GM19438 (cell line): ENCODE results near the gene GRID1.
"Not testable (repeated sequence)": the region's sequence is repeated elsewhere in the genome, so short reads cannot be mapped to it uniquely, and the experiment has no call there.

ENCODE experiments used
- ATAC-seq: cut with Tn5 transposase; IDR thresholded peaks from one replicate; pipeline ENCODE4 v1.9.1; 2021; ENCODE audit warnings: low read depth; ENCODE audit not compliant: unreplicated experiment

Gene GRID1

DNA sequence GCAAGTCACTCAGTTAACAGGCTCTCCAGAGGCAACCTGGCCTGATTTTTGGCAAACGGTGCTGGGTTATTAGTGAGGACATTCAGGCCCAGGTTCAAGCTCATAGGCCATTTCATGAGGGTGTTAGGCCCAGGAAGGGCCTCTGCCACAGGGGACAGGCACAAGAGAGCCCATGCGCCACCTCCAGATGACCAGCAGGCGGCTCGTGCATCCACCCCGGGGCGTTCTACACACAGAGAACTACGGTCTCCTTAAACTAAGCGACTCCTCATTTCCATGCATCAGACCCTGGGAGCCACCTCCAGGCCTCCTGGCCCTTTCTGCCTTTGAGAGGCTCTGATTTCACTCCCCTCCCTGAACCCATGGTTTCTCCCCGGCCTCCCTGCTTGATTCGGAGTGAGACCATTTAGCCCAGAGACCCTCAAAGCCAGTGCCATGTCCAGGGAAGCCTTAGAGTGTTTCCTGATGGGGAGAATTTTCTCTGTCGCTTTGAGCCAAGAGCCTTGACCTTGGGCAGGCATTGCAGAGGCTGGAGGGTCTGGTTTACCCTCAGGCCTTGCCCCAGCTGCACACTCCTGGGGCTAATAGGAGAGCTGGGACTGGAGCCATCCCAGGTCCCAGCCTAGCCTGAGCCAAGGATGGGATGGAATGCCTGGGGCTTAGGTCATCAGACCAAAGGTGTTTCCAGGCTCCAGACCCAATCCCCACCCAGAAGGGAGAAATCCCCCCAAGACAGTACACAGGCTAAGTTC lies 188.0 kb downstream of the GRID1 start:
- no peak for ATAC-seq

DNA sequence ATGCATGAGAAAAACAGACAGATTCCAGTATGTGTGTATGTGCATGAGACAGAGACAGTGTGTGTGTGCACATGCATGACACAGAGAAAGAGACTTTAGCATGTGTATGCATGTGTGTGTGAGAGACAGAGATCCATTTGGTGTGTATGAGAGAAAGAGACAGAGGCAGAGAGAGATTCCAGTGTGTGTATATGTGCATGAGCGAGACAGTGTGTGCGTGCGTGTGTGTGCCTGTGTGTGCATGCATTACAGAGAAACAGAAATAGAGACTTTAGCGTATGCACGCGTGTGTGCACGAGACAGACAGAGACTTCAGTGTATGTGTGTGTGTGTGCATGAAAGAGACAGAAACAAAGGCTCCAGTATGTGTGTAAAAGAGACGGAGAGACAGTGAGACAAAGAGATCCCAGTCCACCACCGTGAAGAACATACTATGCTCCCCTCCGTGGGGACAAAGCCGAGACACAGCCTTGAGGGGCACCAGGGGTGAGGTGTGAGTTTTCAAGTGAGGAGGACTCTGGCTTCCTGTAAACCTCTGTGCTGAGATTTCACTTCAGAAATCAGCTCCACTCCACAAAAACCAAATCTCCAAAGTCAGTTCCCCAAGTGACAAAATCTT lies 188.9 kb downstream of the GRID1 start:
- ATAC-seq, result no peak

DNA sequence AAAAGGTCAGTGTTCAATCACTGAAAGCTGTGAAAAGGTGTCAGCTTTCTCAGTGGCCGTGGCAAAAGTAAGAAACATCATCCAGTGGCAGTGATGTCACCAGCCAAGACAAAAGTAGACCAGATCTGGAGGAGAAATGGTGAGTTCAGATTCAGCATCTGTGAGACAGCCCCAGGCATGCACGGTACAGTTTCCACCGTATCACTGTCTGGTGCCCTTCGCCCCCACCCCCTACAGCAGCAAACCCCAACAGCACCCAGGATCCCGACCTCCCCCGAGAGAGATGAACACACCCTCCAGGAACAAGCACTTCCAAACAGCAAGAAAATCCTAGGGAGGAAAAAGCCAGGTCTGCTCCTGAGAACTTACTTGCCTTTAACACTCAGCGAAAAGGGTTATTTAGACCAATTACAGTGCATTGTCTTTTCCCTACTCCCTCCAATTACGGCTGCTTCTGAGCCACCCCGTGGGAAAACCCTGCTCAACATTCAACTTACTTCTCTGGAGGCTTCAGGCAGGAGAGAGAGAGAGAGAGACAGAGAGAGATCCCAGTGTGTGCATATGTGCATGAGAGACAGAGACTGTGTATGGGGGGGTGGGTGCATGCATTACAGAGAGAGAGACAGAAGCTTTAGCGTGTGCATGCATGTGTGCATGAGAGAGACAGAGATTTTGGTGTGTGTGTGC lies 189.6 kb downstream of the GRID1 start:
- ATAC-seq, result no peak

DNA sequence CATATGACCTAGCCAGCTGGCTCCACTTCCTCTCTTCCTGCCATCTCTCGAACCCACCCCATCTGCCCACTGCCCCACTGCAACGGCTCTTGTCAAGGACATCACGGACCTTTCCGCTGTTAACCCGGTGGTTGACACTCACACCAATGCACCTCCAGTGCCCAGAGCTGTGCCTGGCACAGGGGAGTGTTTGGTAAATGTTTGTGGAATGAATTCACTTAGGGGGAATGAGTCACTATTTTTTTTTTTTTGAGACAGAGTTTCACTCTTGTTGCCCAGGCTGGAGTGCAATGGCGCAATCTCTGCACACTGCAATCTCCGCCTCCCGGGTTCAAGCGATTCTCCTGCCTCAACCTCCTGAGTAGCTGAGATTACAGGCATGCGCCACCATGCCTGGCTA lies 191.1 kb downstream of the GRID1 start:
- ATAC-seq, result not testable (repeated sequence)

DNA sequence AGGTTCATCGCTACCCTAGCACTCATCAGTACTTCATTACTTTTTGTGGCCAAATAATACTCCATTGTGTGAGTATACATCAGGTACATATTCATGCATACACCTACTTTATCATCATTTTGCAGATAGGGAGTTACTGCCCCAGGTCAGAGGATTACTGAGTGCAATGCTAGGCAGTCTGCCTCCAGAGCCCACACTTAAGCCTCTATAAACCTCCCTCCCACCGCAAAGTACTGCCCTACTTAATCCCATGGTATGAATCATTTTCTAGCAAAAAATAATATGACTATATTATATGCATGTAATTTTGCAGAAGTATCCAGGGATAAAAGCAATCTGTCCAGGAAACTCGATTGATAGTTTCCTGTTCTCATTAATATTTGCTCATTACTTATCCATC lies 194.3 kb downstream of the GRID1 start:
- no peak for ATAC-seq

DNA sequence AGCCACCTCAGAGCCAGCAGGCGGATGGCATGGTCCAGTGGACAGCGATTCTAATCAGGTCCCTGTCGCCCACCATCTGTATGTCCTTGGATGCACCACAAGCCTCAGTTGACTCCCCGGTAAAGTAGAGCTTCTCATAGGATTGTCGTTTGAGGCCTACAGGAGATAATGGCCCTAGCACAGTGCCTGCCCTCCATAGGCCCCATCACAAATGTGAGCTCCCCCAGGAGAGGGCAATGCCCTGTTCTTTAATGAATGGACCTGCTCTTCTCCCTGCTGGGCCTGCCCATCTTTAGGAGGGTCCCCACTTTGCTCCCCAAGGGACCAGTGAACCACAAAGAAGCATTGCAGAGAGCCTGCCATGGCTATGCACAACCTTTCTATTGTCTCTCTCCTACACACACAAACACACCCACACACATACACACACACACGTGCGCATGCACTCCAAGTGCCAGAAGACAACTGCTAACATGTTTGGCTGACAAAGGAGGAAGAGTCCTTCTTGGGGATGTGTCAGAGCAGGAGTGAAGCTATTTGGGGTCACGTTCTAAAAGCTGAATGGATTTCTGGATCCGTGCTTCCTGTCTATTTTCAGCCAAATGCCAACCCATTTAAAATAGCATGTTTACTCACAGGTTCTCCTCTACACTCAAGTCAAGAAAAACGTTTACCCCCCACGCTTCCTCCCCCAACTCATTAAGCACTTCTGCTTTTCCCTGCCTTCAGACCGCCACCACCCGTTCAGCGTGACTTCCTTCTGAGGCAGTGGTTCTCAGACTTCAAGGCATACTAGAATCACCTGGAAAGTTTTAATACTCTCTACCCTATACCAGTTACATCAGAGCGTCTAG lies 196.1 kb downstream of the GRID1 start:
- no peak for ATAC-seq

DNA sequence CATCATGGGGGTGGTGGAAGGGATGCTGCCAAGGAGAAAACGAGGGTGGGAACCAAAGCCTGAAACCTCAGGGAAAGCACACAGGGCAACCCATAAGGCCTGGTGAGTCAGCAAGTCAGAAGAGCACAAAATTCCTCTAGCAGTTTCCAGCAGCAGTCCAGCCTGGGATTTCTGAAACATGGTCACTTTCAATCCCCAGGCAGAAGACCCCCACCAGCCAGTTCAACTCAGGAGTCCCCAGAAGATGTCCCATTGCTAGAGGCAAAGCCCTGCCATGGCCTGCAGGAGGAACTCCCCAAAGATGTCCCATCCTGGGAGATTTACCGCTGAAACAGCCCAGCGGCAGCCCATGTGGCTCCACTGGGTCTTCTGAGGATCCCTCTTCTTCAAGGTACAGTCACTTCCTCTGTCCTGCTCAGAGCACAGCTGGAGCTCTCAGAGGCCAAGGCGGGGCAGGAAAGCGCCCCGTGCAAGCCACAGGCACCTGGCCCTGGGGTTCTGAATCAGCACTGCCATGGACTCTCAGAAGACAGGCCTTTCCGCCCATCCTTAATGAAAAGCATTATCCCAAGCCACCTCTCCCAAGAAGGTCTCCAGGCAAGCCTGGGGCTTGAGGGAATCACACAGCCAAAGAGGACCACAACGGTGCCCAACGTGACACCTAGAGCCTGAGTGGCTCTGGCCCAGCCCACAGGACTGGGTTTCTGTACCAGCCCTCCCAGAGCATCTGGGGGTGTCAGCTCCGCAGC lies 196.9 kb downstream of the GRID1 start:
- ATAC-seq, result no peak

DNA sequence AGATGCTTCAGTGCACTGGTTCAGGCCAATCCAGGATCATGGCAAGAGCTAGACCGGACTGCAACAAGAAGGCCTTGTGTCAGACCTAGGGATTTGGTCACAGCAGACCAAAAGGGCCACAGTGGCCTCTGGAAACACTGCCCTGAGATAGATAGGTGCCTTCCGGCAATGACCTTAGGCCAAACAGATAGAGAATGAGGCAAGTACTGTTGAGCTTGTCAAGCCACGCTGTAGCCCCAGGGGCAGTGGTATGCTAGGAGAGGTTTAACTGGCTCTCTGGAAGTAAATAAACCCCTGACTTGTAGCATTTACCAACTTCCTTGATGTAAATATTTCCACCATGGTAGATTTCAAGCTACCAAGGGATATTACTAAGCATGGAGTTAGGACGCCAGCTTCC lies 197.5 kb downstream of the GRID1 start:
- ATAC-seq, result no peak

DNA sequence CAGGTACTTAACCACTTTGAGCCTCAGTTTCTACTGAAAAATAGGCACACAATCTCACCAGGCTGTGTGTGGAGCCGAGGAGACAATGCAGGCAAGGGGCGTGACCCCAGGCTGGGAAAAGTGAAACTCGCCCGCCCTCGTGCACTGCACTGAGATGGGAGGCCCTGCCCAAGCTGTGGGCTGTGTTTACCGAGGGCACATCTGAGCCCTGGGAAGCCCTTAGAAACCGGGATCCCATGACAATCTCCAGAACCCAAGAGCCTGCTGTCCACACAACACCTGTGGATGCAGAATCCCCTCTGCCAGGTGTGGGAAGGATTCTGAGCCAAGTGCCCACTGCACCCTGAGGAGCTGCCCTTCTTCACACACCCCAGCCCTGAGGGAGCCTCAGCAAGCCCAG lies 198.3 kb downstream of the GRID1 start:
- ATAC-seq, result no peak

DNA sequence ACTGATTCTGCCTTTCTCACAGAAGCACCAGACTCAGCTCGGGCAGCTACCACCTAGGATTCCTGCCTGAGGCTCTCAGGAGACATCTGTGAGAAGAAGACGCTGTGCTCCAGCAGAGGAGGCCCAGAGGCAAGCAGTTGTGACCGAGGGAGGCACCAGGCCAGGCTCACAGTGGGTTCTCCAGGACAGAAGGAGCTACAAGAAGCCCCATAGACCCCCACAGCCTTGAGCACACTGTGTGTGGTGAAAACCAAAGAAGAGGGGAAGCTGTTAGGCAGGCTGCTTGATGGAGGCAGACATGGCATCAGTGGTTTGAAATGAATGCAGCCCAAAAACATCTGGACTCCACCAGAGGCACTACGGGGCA lies 198.8 kb downstream of the GRID1 start:
- no peak for ATAC-seq

DNA sequence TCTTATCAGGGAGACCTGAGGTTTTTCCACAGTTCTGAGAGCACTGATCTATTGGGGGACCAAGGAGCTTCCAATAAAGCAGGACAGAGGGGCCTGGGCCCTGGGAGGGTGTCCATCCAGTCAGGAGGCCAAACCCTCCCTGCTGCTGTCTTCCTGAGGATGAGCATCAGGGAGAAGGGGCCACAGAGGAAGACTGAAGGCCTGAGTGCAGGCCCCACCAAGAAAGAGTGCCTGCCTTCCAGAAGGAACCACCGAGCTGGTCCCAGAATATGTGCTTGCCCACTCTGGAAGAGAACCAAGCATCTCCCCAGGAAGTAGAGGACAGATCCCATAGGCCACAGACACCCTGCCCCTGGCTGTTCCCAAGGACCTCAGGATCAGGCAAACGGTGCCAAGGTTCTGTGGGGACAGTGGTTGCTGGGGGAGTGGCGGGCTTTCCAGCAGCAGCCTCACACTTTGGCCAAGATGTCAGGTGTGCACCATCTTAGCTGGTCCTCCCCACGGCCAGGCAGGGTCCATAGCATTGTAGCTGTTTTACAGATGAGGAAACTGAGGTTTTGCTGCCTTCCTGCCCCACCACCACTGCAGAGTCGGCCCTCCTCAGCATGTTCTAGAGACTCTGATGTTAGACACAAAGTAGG lies 199.4 kb downstream of the GRID1 start:
- ATAC-seq, result no peak

DNA sequence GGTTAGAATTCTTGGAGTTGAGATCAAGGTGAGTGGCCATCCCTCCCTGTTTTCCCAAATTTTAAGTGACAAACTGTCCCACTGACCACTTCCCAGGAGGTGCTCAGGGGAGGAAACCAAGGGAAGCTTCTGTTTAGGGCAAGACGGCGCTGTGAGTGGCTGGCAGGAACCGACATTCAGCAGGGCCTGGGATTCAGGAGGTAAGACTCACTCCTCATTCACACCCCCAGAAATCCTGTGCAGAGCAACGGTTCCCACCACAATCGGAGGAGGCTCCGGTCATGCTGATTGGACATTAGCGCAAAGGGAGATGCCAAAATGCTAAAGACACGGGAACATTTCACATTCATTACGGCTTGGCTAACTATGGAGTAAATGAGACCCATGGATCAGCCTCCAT lies 200.9 kb downstream of the GRID1 start:
- ATAC-seq, result no peak

DNA sequence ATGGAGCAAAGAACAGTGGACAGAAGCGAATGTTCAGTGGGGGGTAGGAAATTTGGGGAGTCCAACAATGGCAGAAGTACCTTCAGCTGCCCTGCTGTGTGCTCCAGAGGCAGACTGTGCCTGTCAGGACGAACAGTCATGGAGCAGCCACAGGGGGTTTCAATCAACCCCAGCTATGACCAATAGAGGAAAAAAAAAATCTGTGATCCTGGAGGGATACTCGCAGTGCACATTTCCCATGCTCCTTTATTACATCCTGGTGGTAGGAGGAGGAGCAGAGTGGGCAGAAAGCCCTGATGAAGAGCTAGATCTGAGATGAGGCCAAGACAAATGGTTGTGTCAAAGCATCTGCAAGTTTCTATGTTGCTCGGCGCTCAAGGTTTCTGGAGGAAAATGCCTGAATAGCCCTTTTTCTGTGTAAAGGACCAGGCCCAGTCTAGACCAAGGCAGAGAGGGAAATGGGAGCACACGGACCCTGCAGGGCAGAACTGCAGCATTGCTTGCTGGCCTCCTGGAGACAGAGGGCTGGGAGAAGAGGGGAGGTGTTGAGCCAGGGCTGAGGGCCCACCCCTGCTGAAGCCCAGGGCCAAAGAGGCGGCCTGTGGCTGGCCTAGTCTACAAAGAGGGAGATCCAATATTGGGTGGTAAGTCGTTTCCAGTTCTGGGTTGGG lies 201.5 kb downstream of the GRID1 start:
- ATAC-seq, result no peak

DNA sequence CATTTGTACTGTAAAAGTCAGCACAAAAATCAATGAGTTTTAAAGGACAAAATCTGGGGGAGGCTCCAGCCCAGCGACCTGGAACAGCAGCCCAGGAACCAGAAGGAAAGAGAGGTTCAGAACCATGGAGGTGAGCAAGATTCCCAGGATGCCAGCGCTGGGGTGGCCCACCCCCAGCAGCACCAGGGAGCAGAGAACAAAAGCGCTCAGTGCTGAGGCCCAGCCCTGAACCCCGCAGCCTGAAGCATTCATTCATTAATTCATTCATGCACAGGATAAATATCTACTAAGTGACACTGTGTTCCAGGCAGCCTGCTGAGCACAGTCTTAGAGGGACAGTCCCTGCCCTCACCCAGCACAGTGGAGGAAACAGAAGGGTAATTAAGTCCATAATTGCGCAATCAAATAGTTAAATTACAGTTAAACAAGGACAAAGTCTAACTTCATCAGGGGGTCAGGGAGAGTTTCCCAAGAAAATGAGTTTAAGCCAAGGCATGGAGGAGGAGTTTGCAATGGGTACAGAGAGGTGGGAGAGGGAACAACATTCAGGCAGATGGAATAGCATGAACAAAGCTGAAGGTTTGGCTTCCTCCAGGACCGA lies 202.3 kb downstream of the GRID1 start:
- ATAC-seq, result no peak

DNA sequence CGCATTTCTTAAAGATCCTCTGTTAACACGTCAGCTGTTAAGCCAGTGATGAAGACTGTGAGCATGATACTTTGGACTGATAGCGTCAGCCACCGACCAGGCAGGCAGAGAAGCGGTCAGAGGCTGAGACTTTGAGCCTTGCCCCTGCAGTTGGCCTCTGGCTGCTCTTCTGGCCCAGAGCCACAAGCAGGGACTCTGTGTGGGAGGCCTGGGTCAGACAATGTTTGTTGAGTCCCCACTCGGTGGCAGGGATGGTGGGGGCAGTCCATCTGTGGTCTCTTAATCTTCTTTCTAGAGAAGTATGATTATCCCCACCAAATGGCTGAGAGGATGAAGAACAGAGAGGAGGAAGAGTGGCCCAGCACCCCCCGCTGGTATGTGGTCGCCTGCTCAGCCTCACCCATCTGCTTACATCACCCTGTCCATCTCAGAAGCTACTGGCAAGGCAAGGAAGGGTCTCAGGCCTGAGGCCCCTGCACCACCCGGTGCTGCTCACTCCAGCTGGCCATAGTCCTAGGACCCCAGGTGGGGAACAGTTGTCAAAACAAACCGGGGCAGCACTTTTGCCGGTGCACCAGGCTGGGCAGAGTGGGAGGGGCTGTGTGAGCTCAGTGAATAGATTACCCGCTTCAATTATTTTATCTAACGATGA lies 202.9 kb downstream of the GRID1 start:
- ATAC-seq, result no peak

DNA sequence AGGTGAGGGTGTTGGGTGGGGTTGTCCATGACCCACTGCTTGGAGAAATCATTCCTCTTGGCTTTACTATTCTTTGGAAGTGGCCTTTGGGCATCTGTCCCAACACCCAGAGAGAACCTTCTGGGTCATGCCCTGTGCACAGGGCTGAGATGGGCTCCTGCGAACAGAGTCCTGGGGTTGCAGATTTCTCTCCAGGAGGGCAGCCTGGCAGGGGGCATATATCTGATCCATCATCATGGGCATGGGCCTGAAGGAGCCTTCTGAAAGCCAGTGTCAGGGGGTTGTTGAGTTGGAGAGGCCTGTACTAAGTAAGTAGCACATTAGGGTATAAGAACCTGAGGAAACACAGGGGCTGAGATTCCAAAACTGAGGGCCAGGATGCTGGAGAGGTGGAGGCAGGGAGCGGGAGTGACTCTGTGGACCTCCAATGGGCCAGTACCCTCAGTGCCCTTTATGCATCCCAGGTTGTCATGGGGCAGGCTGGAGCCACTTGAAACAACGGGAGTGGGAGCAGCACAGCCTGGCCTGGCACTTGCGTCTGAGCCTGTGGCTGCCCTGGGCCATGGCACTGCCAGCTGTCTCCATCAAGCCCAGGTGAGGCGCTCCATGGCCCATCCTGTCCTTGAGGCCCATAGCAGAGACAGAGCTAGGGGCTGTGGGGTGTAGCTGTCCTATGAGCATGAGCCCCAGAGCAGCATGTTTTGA lies 203.7 kb downstream of the GRID1 start:
- no peak for ATAC-seq

DNA sequence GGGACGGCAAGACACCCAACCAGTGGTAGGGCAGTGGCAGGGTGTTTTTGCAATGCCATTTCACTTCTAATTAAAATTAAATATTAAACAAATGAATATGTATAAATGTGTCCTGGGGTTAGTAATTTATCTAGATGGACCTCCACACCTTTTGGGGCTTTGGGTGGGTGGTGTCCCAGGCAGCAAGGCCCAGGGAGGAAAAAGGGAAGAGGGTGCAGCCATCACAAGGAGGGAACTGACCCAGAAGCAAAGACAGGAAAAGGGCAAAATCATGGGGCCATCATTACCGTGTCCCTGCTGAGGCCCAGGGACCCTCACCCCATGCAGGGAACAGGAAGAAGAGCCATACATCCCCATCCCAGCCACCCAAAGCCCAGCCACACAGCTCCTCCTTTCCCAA lies 204.6 kb downstream of the GRID1 start:
- no peak for ATAC-seq
